NCI-H128 (cell line): ENCODE data around the gene PKD1L1.
"Not testable (repeated sequence)": the region's sequence is repeated elsewhere in the genome, so short reads cannot be mapped to it uniquely, and the experiment has no call there.

Experiments used
- DNase-seq: peaks from one replicate; lab custom pipeline; 2025; ENCODE audit not compliant: unreplicated experiment; lab: John Stamatoyannopoulos, UW

PKD1L1 gene

DNA sequence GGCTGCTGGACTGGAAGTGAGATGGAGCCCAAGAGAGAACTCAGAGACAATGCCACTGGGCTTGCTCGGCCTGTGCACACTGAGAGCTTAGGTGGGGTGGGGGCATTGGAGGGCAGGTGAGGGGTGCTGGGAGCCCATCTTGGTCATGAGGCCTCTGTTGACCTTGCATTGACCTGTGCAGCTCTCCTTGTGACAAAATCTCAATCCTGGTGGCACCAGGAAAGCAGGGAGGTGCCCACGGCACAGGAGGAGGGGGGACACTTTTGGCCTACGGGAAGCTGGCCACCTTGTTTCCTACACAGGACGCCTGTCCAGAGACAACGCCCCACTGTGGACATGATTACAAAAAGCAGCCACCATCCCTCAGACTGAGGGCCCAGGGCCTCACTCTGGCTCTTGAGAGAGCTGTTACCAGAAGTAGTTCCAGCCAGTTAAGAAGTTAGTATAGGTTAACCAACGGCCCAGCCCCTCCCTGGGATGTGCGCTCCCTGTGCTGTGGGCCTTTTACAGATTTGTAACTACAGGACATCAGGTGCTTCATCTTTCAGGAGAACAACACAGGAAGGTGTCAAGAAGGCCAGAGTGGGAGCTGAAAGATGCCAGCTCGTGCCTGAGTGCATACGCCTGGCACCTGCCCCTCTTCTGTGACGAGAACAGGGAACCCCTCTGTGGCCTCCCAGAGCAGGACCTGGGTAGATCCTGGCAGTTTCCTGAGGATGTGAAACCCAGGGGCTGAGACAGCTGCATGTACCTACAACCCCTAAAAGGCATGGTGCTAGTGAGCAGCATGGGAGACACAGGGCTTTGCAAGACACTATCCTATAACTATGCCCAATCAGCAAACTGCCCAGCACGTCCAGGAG lies 10.3 kb downstream of the PKD1L1 start:
- no peak for DNase-seq

DNA sequence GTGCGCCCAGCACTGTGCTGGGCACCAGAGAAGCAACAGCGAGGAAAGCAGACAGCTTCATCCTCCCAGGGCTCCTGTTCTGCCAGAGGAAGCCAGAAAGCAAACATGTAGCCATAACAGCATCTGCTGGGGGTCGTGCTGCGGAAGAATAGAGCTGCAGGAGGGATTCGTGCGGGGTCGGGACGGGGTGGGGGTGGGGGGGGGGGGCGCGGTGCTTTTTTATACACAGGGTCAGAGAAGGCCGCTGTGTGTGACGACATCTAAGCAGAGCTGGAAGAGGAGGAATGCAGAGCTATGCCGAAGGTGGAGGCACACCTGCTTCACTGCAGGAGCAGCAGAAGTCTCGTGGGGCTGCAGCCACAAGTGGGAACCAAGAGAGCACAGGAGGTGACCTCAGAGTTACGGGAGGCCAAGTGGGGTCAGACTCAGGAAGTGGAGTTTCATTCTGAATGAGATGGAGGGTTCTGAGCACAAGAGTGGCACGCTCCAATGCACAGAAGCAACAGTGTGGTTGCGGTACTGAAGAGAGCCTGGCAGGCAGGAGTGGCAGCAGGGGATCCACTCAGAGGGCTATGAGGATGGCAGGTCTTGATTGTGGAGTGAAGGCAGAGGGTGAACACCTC lies 11.1 kb downstream of the PKD1L1 start:
- DNase-seq: no peak

DNA sequence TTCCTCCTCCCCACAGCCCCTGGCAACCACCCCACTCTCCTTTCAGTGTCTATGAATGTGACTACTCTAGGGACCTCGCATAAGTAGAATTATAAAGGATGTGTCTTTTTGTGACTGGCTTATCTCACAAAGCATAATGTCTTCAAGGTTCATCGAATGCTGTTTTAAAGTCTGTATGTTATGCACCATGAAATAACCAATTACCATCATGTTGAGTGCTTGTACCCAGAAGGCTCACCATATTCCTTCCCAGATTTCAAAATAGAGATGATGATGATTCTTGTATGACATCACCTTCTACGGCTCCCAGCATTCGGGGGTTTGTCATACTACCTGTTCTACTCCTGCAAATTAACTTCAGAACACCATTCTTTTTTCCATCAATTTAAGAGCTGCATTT lies 11.9 kb downstream of the PKD1L1 start:
- DNase-seq: no peak

DNA sequence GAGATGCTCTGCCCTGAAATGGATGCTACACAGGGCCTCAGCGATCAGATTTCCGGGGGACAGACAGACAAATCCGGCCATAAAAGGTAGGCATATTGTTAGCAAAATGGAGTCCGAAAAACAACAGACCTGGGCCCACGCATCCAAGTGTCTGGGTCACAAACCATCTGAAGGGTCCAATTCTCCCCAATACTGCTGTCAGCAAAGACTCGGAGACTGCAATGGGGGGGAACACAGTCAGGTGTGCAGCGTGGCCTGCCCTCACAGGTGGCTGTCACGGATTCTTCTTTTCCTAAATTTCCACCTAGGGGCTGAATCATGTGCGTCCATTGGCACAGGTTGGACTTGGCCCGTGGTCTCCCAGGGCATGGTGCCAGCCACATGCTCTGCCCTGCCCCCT lies 12.9 kb downstream of the PKD1L1 start:
- no peak for DNase-seq

GRCh38 chr7:47934831-47935230 lies 13.4 kb downstream of the PKD1L1 start:
- DNase-seq: no peak

DNA sequence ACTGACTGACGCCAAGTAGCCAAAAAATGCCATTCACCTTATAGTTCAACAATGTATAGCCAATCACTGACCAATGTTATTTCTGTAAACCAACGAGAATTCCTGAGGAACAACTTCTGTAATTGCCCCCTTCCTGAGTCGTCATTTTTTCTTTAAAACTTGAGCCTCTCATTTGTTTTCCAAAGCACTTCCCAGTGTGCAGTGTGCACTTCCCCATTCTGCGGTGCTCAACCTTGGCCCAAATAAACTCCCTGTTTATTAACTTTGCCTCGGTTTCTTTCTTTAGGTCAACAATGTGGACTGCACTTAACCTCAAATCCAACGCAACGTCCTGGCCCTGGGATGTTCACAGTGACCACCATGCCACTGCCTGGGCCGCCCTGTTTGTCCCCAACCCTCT lies 15.1 kb downstream of the PKD1L1 start:
- DNase-seq: no peak

GRCh38 chr7:47932466-47933037 lies 15.7 kb downstream of the PKD1L1 start:
- no peak for DNase-seq

DNA sequence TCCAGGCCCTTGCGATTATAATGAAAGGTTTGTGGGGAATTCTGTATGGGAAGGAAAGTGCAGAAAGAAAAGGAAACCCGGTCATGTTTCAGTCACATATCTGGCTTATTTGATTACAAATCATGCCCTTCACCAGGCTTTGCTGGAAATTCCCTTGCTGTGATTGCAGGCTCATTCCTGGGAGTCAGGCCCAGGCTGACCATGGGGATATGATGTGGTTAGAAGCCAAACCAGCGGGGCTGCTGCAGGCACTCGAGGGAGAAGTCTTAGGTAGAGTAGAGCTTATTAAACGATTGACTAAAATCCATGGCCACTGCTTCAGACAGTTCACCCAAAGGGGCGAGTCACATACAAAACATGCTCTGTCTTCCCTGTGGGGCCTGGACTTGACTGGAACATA lies 16.2 kb downstream of the PKD1L1 start:
- no peak for DNase-seq

GRCh38 chr7:47931005-47932004 lies 17.0 kb downstream of the PKD1L1 start:
- no peak for DNase-seq

- no peak for DNase-seq
Observed at GRCh38 chr7:47924266-47924665, 24.0 kb downstream of the PKD1L1 start.

DNA sequence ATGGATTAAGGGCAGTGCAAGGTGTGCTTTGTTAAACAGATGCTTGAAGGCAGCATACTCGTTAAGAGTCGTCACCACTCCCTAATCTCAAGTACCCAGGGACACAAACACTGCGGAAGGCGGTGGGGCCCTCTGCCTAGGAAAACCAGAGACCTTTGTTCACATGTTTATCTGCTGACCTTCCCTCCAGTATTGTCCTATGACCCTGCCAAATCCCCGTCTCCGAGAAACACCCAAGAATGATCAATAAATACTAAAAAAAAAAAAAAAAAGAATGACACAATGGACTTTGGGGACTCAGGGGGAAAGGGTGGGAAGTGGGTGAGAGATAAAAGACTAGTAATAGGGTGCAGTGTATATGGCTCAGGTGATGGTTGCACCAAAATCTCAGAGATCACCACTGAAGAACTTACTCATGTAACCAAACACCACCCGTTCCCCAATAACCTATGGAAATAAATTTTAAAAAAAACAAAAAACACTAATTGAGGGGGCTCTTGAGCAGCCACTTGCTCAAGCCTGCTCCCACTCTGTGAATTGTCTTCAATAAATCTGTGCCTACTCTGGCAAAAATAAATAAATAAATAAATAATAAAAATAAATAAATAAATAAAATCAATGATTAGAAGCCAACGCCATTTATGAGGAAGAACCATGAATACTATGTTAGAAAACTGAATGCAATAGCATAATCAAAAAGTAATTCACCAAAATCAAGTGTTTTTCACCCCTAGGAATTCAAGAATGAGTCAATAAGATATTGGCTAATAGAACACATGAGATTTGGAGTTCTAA lies 25.0 kb downstream of the PKD1L1 start:
- not testable (repeated sequence) for DNase-seq

- not testable (repeated sequence) for DNase-seq
Observed at GRCh38 chr7:47916514-47916913, 31.8 kb downstream of the PKD1L1 start.

DNA sequence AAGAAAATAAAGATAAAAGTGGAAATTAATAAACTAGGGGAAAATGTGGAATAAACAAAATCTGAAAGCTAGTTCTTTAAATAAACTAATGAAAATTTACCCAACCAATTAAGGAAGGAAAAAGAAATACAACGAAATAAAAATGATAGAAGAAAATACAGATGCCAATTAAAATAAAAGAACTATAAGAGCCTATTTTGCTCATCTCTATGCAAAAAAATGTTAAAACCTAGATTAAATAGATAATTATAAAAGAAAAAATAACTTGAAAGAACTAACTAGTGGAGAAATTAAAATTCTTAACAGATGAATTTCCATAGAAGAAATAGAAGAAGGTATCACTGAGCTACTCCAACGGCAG lies 32.7 kb downstream of the PKD1L1 start:
- DNase-seq: no peak

DNA sequence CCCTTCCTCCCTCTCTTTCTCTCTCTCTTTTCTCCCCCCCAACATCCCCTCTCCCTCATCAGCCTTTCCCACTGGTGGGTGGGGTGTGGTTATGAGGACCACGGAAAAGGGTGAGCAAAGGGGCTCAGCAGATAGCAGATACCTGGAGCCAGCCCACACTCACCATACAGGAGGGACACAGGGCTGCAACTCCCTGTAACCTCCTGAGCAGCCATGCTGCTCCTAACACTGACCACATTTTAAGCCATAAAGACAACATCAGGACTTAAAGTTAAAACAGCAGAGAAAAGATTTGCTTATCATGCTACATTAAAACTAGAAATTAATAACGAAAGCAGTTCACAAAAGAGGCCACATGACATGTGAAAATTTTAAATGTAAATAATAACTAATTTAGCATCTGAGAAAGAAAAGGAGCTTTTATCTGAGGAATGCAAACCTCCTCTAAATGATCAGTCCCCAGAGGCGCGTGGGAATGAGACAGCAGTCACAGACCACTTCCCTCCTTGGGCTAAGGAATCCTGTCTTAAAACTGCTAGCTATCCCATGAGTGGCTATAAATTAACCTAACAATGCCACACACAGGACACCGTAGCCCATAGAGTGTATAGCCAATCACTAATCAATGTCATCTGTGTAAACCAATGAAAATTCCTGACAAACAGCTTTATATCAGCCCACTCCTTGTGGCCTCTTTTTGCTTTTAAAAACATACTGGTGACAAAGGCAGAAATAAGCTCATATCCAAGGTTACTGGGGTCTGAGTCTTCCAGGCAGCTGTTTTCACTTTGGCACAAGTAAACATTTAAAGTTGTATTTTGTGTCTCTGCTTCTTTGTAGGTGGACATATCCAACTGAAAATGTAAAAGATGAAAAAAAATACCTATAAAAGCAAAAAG lies 33.3 kb downstream of the PKD1L1 start:
- no peak for DNase-seq

GRCh38 chr7:47912332-47912731 lies 35.9 kb downstream of the PKD1L1 start:
- no peak for DNase-seq

DNA sequence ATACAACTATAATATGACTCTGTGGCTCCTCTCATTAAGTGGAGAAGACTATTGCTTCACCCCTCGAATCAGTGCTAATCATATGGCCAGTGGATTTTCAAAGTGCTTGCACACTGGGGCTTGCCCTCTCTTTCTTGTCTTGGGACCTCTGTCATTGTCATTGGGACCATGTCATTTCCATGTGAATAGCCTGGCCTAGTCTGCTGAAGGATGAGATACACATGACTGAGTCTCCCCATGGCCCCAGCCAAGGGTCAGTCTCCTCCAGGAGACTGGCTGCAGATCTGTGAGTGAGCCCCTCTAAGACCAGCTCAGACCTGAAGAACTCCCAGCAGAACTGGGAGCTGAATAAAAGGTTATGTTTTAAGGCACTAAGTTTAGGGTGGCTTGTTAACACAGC lies 39.5 kb downstream of the PKD1L1 start:
- no peak for DNase-seq

DNA sequence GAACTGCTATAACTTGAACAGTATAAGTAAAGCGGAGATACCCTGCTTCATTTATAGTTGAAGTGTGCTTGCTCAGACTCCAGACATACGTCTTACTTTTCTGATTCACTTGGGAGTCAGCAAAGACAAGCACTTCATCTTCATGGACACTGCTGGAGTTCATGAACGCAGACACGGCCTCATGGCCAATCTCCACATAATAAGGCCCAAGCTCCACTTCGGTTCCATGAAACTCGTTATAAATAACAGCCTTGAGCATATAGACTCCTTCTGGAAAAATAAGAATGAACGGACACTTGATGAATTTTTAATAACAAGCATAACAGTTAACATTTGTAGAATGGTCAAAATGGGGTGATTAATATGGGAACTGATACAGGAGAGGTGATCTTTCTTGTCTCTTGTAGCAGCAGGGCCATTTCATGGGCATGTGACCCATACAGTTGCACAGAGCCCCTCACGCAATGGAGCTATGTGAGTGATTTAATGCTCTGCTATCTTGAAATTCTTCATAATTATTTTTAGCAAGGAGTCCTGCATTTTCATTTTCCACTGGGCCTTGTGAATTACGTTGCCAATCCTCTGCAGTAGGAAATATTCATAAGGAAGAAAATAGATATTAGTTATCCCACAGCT lies 40.2 kb downstream of the PKD1L1 start:
- no peak for DNase-seq

DNA sequence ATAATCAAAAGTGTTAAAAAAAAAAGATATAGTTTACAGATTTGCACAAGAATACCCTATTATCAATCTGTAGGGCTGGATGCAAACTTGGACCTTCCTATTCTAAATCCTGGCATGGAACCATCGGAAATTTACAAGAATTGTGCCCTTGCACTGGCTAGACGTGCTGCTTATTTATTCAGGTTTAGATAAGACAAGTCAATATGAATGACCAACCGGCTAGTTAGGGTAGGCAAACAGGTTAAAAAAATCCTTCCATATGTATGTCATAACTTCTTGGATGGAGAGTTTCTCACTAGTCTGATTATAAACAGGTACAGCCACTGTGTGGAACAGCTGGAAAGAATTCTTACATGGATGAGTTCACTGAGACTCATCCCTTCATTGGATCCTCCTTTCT lies 41.4 kb downstream of the PKD1L1 start:
- DNase-seq: no peak
